ENCODE results near the gene KRT71. TPM values are rescaled to one million over a fixed set of nuclear protein-coding genes. Genes with fewer than 3 reads are reported as not detected.

Gene KRT71
- total RNA-seq, 1 donor from 2014 or later, result not detected

DNA sequence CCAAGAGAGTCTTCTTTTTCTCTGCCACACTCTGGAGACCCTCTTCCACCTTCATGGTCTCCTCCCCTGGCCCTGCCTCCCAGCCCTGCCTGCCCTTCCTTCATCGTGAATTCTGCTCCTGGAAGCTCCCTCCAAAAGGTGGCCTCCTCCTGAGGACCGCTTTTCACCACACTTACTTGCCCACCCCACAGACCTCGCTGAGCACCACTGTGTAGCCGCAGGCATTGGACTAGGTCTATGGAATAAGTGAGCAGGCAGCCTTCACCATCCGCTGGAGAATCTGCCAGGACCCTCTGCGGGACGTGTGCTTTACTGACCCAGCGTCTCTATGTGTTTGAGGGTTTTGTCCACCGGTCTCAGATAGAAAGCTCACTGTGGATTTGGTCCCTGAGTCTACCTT, 23.1 kb downstream of the KRT71 start:
- H3K27me3 Mint-ChIP-seq (ENCODE audit: insufficient read depth, low read depth), result peaks cover 12% of the 10 kb centered on the region
- peaks cover 6% of the 10 kb centered on the region for H3K4me1 Mint-ChIP-seq
- Histone ChIP-seq H3K4me2 (no peak overlapping the region), H3K9ac (no peak overlapping the region), H3K9me3 (ENCODE audit: low read depth) (no peaks in the 10 kb centered on the region), H3K79me2 (ENCODE audit: low read depth) (no peaks in the 10 kb centered on the region), H2AFZ (replicated peaks) (no peak overlapping the region), H3K27me3 (no peaks in the 10 kb centered on the region), H3K4me3 (no peak overlapping the region), H3F3A (ENCODE audit: low read depth) (no peaks in the 10 kb centered on the region), H3K4me1 (no peaks in the 10 kb centered on the region), H3K27ac (no peak overlapping the region), H4K20me1 (ENCODE audit: low read depth) (no peaks in the 10 kb centered on the region), H3K36me3 (no peaks in the 10 kb centered on the region)
- no peaks in the 10 kb centered on the region for H3K9me3 Mint-ChIP-seq
- H3K36me3 Mint-ChIP-seq, result no peaks in the 10 kb centered on the region
- TF ChIP-seq EZH2phosphoT487 (IDR thresholded peaks at IDR 0.05), result no peak
- TF ChIP-seq CTCF (IDR thresholded peaks at IDR 0.05), result no peak
- no peak for TF ChIP-seq EZH2 (IDR thresholded peaks at IDR 0.05)
- no peak for DNase-seq (ENCODE audit: low spot score)
- H3K27ac Mint-ChIP-seq, result no peak overlapping the region
- no peak overlapping the region for H3K4me3 Mint-ChIP-seq

DNA sequence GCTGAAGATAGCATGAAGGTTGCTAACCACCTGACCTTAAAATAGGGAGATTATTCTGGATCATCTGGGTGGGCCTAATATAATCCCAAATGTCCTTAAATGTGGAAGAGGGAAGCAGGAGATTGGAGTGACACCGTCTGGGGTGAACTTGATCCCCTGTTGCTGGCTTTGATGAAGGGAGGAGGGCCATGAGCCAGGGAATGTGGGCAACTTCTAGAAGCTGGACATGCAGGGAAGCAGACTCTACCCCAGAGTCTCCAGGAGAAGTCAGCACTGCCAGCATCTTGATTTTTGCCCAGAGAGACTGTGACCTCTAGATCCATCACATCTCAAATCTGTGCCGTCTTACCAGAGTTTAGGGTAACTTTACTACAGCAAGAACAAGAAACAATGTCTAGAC, 23.5 kb downstream of the KRT71 start:
- Histone ChIP-seq H3K9me3 (ENCODE audit: low read depth) (no peaks in the 10 kb centered on the region), H3K27ac (no peak overlapping the region), H3K79me2 (ENCODE audit: low read depth) (no peaks in the 10 kb centered on the region), H3K9ac (no peak overlapping the region), H2AFZ (replicated peaks) (no peak overlapping the region), H3K4me1 (no peaks in the 10 kb centered on the region), H3K36me3 (no peaks in the 10 kb centered on the region), H3K4me2 (no peak overlapping the region), H3K4me3 (no peak overlapping the region), H4K20me1 (ENCODE audit: low read depth) (no peaks in the 10 kb centered on the region), H3F3A (ENCODE audit: low read depth) (no peaks in the 10 kb centered on the region), H3K27me3 (no peaks in the 10 kb centered on the region)
- Mint-ChIP-seq H3K27me3 (ENCODE audit: insufficient read depth, low read depth) (peaks cover 12% of the 10 kb centered on the region), H3K9me3 (no peaks in the 10 kb centered on the region), H3K4me1 (peaks cover 11% of the 10 kb centered on the region), H3K4me3 (no peak overlapping the region), H3K27ac (no peak overlapping the region), H3K36me3 (no peaks in the 10 kb centered on the region)
- DNase-seq (ENCODE audit: low spot score), result no peak
- TF ChIP-seq EZH2 (IDR thresholded peaks at IDR 0.05) (no peak), EZH2phosphoT487 (IDR thresholded peaks at IDR 0.05) (no peak), CTCF (IDR thresholded peaks at IDR 0.05) (no peak)

- Mint-ChIP-seq H3K4me3 (no peak overlapping the region), H3K36me3 (no peaks in the 10 kb centered on the region), H3K27ac (no peak overlapping the region), H3K27me3 (ENCODE audit: insufficient read depth, low read depth) (peaks cover 12% of the 10 kb centered on the region), H3K9me3 (no peaks in the 10 kb centered on the region), H3K4me1 (peaks cover 11% of the 10 kb centered on the region)
- TF ChIP-seq EZH2 (IDR thresholded peaks at IDR 0.05) (no peak), EZH2phosphoT487 (IDR thresholded peaks at IDR 0.05) (no peak), CTCF (IDR thresholded peaks at IDR 0.05) (no peak)
- no peak for DNase-seq (ENCODE audit: low spot score)
- Histone ChIP-seq H3K36me3 (no peaks in the 10 kb centered on the region), H3K4me2 (no peak overlapping the region), H3K9ac (no peak overlapping the region), H3K4me1 (no peaks in the 10 kb centered on the region), H3F3A (ENCODE audit: low read depth) (no peaks in the 10 kb centered on the region), H3K9me3 (ENCODE audit: low read depth) (no peaks in the 10 kb centered on the region), H3K27me3 (no peaks in the 10 kb centered on the region), H3K79me2 (ENCODE audit: low read depth) (no peaks in the 10 kb centered on the region), H3K4me3 (no peak overlapping the region), H3K27ac (no peak overlapping the region), H2AFZ (replicated peaks) (no peak overlapping the region), H4K20me1 (ENCODE audit: low read depth) (no peaks in the 10 kb centered on the region)
Measured at GRCh38 chr12:52528641-52529143, 24.3 kb downstream of the KRT71 start.

All from neural progenitor cell (in vitro differentiated cells).